GM19467 (cell line): Measurements from ENCODE around the gene UBE2D2.
"Not testable (repeated sequence)": the region's sequence is repeated elsewhere in the genome, so short reads cannot be mapped to it uniquely, and the experiment has no call there.

Source experiments
- ATAC-seq: cut with Tn5 transposase; IDR thresholded peaks from one replicate; pipeline ENCODE4 v1.9.1; 2021; ENCODE audit warnings: mild to moderate bottlenecking, moderate library complexity; ENCODE audit not compliant: unreplicated experiment

The UBE2D2 gene

GRCh38 chr5:139578325-139578724, 17.2 kb downstream of the UBE2D2 start:
- no peak for ATAC-seq

- not testable (repeated sequence) for ATAC-seq
Measured at GRCh38 chr5:139582181-139582580, 21.0 kb downstream of the UBE2D2 start.

GRCh38 chr5:139584137-139584536, 23.0 kb downstream of the UBE2D2 start:
- ATAC-seq, result no peak

- ATAC-seq, result not testable (repeated sequence)
Measured at GRCh38 chr5:139588116-139588515, 27.0 kb downstream of the UBE2D2 start.

- no peak for ATAC-seq
Measured at GRCh38 chr5:139588962-139589361, 27.8 kb downstream of the UBE2D2 start.

- ATAC-seq, result no peak
Measured at GRCh38 chr5:139592289-139592688, 31.1 kb downstream of the UBE2D2 start.

- not testable (repeated sequence) for ATAC-seq
Measured at GRCh38 chr5:139593076-139593475, 31.9 kb downstream of the UBE2D2 start.

GRCh38 chr5:139593716-139594319, 32.7 kb downstream of the UBE2D2 start:
- no peak for ATAC-seq

- no peak for ATAC-seq
Measured at GRCh38 chr5:139597134-139597533, 36.0 kb downstream of the UBE2D2 start.

- not testable (repeated sequence) for ATAC-seq
Measured at GRCh38 chr5:139598601-139598965, 37.4 kb downstream of the UBE2D2 start.

GRCh38 chr5:139600336-139600949, 39.3 kb downstream of the UBE2D2 start:
- ATAC-seq, result no peak

- no peak for ATAC-seq
Measured at GRCh38 chr5:139601429-139601828, 40.3 kb downstream of the UBE2D2 start.

GRCh38 chr5:139601948-139602347, 40.8 kb downstream of the UBE2D2 start:
- ATAC-seq, result not testable (repeated sequence)

GRCh38 chr5:139605887-139606286, 44.7 kb downstream of the UBE2D2 start:
- ATAC-seq, result no peak

GRCh38 chr5:139611703-139612584, 50.8 kb downstream of the UBE2D2 start:
- ATAC-seq, result no peak

- no peak for ATAC-seq
Measured at GRCh38 chr5:139619861-139620260, 58.7 kb downstream of the UBE2D2 start.

- not testable (repeated sequence) for ATAC-seq
Measured at GRCh38 chr5:139625398-139625797, 64.3 kb downstream of the UBE2D2 start.

GRCh38 chr5:139630855-139631254, 69.7 kb downstream of the UBE2D2 start:
- no peak for ATAC-seq

GRCh38 chr5:139631520-139632165, 70.5 kb downstream of the UBE2D2 start:
- ATAC-seq, result no peak

GRCh38 chr5:139633295-139634027, 72.3 kb downstream of the UBE2D2 start:
- no peak for ATAC-seq

GRCh38 chr5:139634028-139634325, 72.8 kb downstream of the UBE2D2 start:
- ATAC-seq, result no peak
